GM12878 (cell line): ENCODE measurements around the gene HEPACAM2. TPM values are rescaled to one million over a fixed set of nuclear protein-coding genes. Genes with fewer than 3 reads are reported as not detected.

Experiments used
- ATAC-seq: fragments of 200-7000 bp; cut with Tn5 transposase; 3 replicates; pipeline ENCODE4 v1.9.1; 2020; ENCODE audit warnings: mild to moderate bottlenecking, moderate library complexity
- BruUV-seq: library from RNA; stranded (reverse); fragments of 400-500 nt; replicated peaks from 2 replicates; lab custom pipeline; 2021; lab: Mats Ljungman, UMichigan
- CTCF ChIA-PET: fragments of 300-600 bp; sonication (Branson Sonifier 250); formaldehyde crosslinking; extraction: SDS; loops from one replicate; lab custom pipeline; 2021; ENCODE audit warnings: inconsistent platforms; lab: Yijun Ruan, JAX
- POLR2A ChIA-PET: fragments of 350-600 bp; formaldehyde crosslinking; extraction: SDS; loops from one replicate; lab custom pipeline; 2021; ENCODE audit warnings: inconsistent platforms; lab: Charles Lee
- RAD21 ChIA-PET: fragments of 300-600 bp; sonication (Branson Sonifier 250); formaldehyde crosslinking; loops from one replicate; lab custom pipeline; 2023; ENCODE audit warnings: antibody characterized with exemption; ENCODE audit not compliant: unreplicated experiment; lab: Charles Lee
- SMC1A ChIA-PET: fragments of 300-600 bp; sonication (Branson Sonifier 250); formaldehyde crosslinking; loops from one replicate; lab custom pipeline; 2023; ENCODE audit not compliant: unreplicated experiment, uncharacterized antibody; lab: Charles Lee
- DNase-seq: peaks from one replicate; pipeline ENCODE4 v3.0.0-alpha.2; 2011; ENCODE audit warnings: low read depth, low spot score
- FAIRE-seq: peaks from 3 replicates; lab custom pipeline; 2011; peaks lifted over from hg19 to GRCh38; lab: Jason Lieb, UNC
- H2AFZ ChIP-seq: 2 replicates; pipeline ENCODE4 v1.6.0; 2011; ENCODE audit warnings: low read depth, low read length, control low read depth; ENCODE audit not compliant: control insufficient read depth
- H3K27ac ChIP-seq: 2 replicates; pipeline ENCODE4 v1.5.1; 2011; ENCODE audit warnings: control low read depth; ENCODE audit not compliant: control insufficient read depth, insufficient read depth
- H3K27me3 ChIP-seq, 2 experiments: replicated peaks in 1 of 2; 2 replicates each; pipeline versions ENCODE4 v1.6.0 to v1.6.1; 2011; ENCODE audit warnings: low read length in 1 of 2; ENCODE audit not compliant: control insufficient read depth in 2 of 2, insufficient read depth in 2 of 2
- H3K36me3 ChIP-seq, 2 experiments: 2 replicates each; pipeline ENCODE4 v1.5.1; 2011; ENCODE audit warnings: low read length in 1 of 2; ENCODE audit not compliant: control insufficient read depth in 2 of 2, insufficient read depth in 2 of 2
- H3K4me1 ChIP-seq: 2 replicates; pipeline ENCODE4 v1.6.1; 2011; ENCODE audit warnings: mild to moderate bottlenecking, low read length, moderate library complexity, mixed read lengths; ENCODE audit not compliant: control insufficient read depth, insufficient read depth
- H3K4me2 ChIP-seq: 2 replicates; pipeline ENCODE4 v1.6.0; 2011; ENCODE audit warnings: control low read depth; ENCODE audit not compliant: control insufficient read depth, insufficient read depth
- H3K4me3 ChIP-seq: fragments of 200-600 bp; sonication (generic); 2 replicates; pipeline ENCODE4 v1.5.1; 2016
- H3K79me2 ChIP-seq: 2 replicates; pipeline ENCODE4 v1.6.0; 2011; ENCODE audit warnings: low read length; ENCODE audit not compliant: control insufficient read depth, insufficient read depth
- H3K9ac ChIP-seq: 2 replicates; pipeline ENCODE4 v1.8.0; 2011; ENCODE audit warnings: low read length, control low read depth, mixed read lengths; ENCODE audit not compliant: control insufficient read depth, insufficient read depth
- H3K9me3 ChIP-seq: replicated peaks from 3 replicates; pipeline ENCODE4 v1.5.1; 2011; ENCODE audit warnings: mild to moderate bottlenecking, low read length; ENCODE audit not compliant: control insufficient read depth, insufficient read depth
- H4K20me1 ChIP-seq: 2 replicates; pipeline ENCODE4 v1.6.0; 2011; ENCODE audit not compliant: control insufficient read depth, insufficient read depth
- EED ChIP-seq: sonication (generic); IDR thresholded peaks from 2 replicates; pipeline ENCODE4 v1.6.1; 2016; ENCODE audit warnings: antibody characterized with exemption, low read depth
- NFIC ChIP-seq: IDR thresholded peaks from 2 replicates; pipeline ENCODE4 v1.6.1; 2012; ENCODE audit warnings: low read depth, mild to moderate bottlenecking, inconsistent platforms, low read length, moderate library complexity
- RAD21 ChIP-seq: IDR thresholded peaks from 2 replicates; pipeline ENCODE4 v1.6.1; 2011; ENCODE audit warnings: mild to moderate bottlenecking, low read depth, low read length, moderate library complexity; ENCODE audit not compliant: insufficient read depth
- SMC3 ChIP-seq: IDR thresholded peaks from 2 replicates; pipeline ENCODE4 v1.6.1; 2011; ENCODE audit warnings: low read length, improper control_type of control experiment, borderline replicate concordance
- WGBS: methylation state at CpG from one replicate; pipeline ENCODE4 v1.1.6; 2016; ENCODE audit warnings: low lambda C conversion rate; ENCODE audit not compliant: insufficient replicate concordance, insufficient coverage; ENCODE audit errors: missing lambda C conversion rate; 5-methylcytosine and 5-hydroxymethylcytosine counted together
- in situ Hi-C: fragments of 300-500 bp; cut with MboI; formaldehyde crosslinking; loops from 9 replicates; pipeline ENCODE4 v1.14.3; 2018; ENCODE audit warnings: mixed read lengths
- intact Hi-C: fragments of 100-400 bp; cut with micrococcal nuclease; formaldehyde crosslinking; loops from one replicate; pipeline ENCODE4 v1.14.2; 2022; ENCODE audit not compliant: unreplicated experiment
- polyA plus RNA-seq, 11 experiments: library from polyadenylated mRNA; depleted of rRNA in 4 of 11; unstranded in 6 of 11; stranded (reverse) in 5 of 11; fragments of >200 nt; fragmentation: Nextera tagmentation in 4 of 11; fragmentation: Illumina TruSeq in 1 of 11; extraction: Ambion mirVana in 4 of 11; extraction: Trizol in 1 of 11; gene quantifications; 1 replicate in 1 of 11; 2 replicates in 10 of 11; pipeline versions ENCODE4 v1.2.1 to v1.2.3, GENCODE V29; 2011 to 2016; ENCODE audit warnings: inconsistent platforms in 2 of 11, missing spikeins in 2 of 11, low read depth in 1 of 11
- total RNA-seq, 4 experiments: library from RNA; depleted of rRNA in 3 of 4; stranded (reverse); fragments of >200 nt in 3 of 4; fragmentation: Illumina TruSeq in 1 of 4; extraction: Trizol in 1 of 4; gene quantifications; 2 replicates each; pipeline versions ENCODE4 v1.2.1 to v1.2.3, GENCODE V29; 2013 to 2021
- TF ChIP-seq, protein P1 (sequence below), 3 experiments: IDR thresholded peaks in 2 of 3; conservative IDR thresholded peaks in 1 of 3; 2 replicates each; pipeline ENCODE4 v1.5.1; 2011; ENCODE audit warnings: low read depth in 3 of 3, low read length in 3 of 3, mild to moderate bottlenecking in 3 of 3, control low read depth in 2 of 3, moderate library complexity in 2 of 3, inconsistent platforms in 1 of 3, mixed read lengths in 1 of 3; ENCODE audit not compliant: control insufficient read depth in 2 of 3, insufficient read depth in 1 of 3; ENCODE audit errors: extremely low read depth in 1 of 3

Gene HEPACAM2
- total and polyA plus RNA-seq, 10 of the 15 experiments (the other 5 are each of a cell fraction or from before 2014, with no cell fraction given) = 0.04 to 0.58 TPM; not detected in 8

GRCh38 chr7:93245525-93246432 lies 19.5 kb upstream of the HEPACAM2 start:
- ATAC-seq (peak; percentile 34; the same call in 2 of the 3 replicates), DNase-seq (no peak), FAIRE-seq (no peak)
- no TSS peak for BruUV-seq
- TF ChIP-seq EED (no peak), SMC3 (peak; percentile 43; the same call in 1 of the 2 replicates), NFIC (0 out of 2 replicates have a peak, but pooled peaks have one; percentile 16), RAD21 (peak; percentile 72)
- TF ChIP-seq, protein P1, sequence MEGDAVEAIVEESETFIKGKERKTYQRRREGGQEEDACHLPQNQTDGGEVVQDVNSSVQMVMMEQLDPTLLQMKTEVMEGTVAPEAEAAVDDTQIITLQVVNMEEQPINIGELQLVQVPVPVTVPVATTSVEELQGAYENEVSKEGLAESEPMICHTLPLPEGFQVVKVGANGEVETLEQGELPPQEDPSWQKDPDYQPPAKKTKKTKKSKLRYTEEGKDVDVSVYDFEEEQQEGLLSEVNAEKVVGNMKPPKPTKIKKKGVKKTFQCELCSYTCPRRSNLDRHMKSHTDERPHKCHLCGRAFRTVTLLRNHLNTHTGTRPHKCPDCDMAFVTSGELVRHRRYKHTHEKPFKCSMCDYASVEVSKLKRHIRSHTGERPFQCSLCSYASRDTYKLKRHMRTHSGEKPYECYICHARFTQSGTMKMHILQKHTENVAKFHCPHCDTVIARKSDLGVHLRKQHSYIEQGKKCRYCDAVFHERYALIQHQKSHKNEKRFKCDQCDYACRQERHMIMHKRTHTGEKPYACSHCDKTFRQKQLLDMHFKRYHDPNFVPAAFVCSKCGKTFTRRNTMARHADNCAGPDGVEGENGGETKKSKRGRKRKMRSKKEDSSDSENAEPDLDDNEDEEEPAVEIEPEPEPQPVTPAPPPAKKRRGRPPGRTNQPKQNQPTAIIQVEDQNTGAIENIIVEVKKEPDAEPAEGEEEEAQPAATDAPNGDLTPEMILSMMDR (IDR thresholded peaks at IDR 0.05 in 2 of 3, conservative IDR thresholded peaks at IDR 0.05 in 1 of 3; ENCODE audit: control insufficient read depth in 2 of 3, extremely low read depth in 1 of 3, insufficient read depth in 1 of 3, low read depth in 3 of 3, low read length in 3 of 3) = peak; percentile 27 to 52 (median 46); a peak in 4 of 6 replicates
- no peaks in the 10 kb centered on the region for H4K20me1 ChIP-seq
- no peaks in the 10 kb centered on the region for H3K36me3 ChIP-seq
- intact Hi-C loops = loop anchor here (1.0 kb wide), 2 partner anchors 129 to 306 kb away; no protein-coding TSS in a partner anchor
- ChIA-PET POLR2A (interaction anchor here (0.7 kb wide), 1 partner anchor 13 kb away, joined by 3 read pairs; no protein-coding TSS in a partner anchor), CTCF (interaction anchor here (0.6 to 4.9 kb wide), 32 partner anchors 9 to 1149 kb away, joined by 3 to 103 read pairs (median 4); partner anchors contain the start of genes COL1A2 and VPS50), SMC1A (interaction anchor here (0.6 to 2.0 kb wide), 17 partner anchors 10 to 1772 kb away, joined by 3 to 19 read pairs (median 4); partner anchors contain the start of gene VPS50), RAD21 (interaction anchor here (0.8 to 2.3 kb wide), 13 partner anchors 11 to 1192 kb away, joined by 3 to 12 read pairs (median 3); partner anchors contain the start of gene VPS50)
- H3K27me3 ChIP-seq = no peaks in the 10 kb centered on the region
- H3K79me2 ChIP-seq = peaks cover 2% of the 10 kb centered on the region
- no peaks in the 10 kb centered on the region for H3K4me1 ChIP-seq
- H3K9me3 ChIP-seq = no peaks in the 10 kb centered on the region
- in situ Hi-C loops = no loop called here
- H3K27ac ChIP-seq = no peak overlapping the region
- H3K9ac ChIP-seq = no peak overlapping the region
- H3K4me2 ChIP-seq = no peak overlapping the region
- WGBS = 40% methylated on average over 9 of the region's 9 CpGs
- peak overlapping the region; percentile 60; the same call in 1 of the 2 replicates for H2AFZ ChIP-seq
- H3K4me3 ChIP-seq = no peak overlapping the region
